ENCODE data around the gene ZNF385A.
"Not testable (repeated sequence)": the region's sequence is repeated elsewhere in the genome, so short reads cannot be mapped to it uniquely, and the experiment has no call there.

The ZNF385A gene

GRCh38 chr12:54330442-54330841 lies 54.1 kb downstream of the ZNF385A start:
- H3K4me2 ChIP-seq (ENCODE audit: low read depth, low read length, poor library complexity, severe bottlenecking) = no peak overlapping the region
- no peaks in the 10 kb centered on the region for H3K36me3 ChIP-seq (ENCODE audit: insufficient read depth, low read length)
- H3K79me2 ChIP-seq (ENCODE audit: insufficient read depth, low read length) = peaks cover 42% of the 10 kb centered on the region

GRCh38 chr12:54329759-54330158 lies 54.8 kb downstream of the ZNF385A start:
- TF ChIP-seq EZH2phosphoT487 (IDR thresholded peaks at IDR 0.05; ENCODE audit: borderline replicate concordance) = no peak
- H4K20me1 ChIP-seq (ENCODE audit: insufficient read depth, low read length, poor library complexity, severe bottlenecking) = no peaks in the 10 kb centered on the region
- H3F3A ChIP-seq (ENCODE audit: low read depth) = no peaks in the 10 kb centered on the region
- no peaks in the 10 kb centered on the region for H3K27me3 ChIP-seq (ENCODE audit: insufficient read depth, low read length, poor library complexity, severe bottlenecking)
- no peak overlapping the region for H3K4me3 ChIP-seq (ENCODE audit: low read length, poor library complexity, severe bottlenecking)
- H3K9ac ChIP-seq (ENCODE audit: low read depth, low read length, poor library complexity, severe bottlenecking) = peak overlapping the region; percentile 2
- H3K36me3 ChIP-seq (ENCODE audit: insufficient read depth, low read length) = no peaks in the 10 kb centered on the region
- H3K9me2 ChIP-seq (replicated peaks; ENCODE audit: low read depth, low read length) = no peaks in the 10 kb centered on the region
- no peak overlapping the region for H2AFZ ChIP-seq (ENCODE audit: low read length)
- peaks cover 15% of the 10 kb centered on the region for H3K4me1 ChIP-seq (ENCODE audit: insufficient read depth, low read length, poor library complexity, severe bottlenecking)
- H3K9me3 ChIP-seq (ENCODE audit: insufficient read depth, low read depth, low read length) = no peaks in the 10 kb centered on the region
- H3K79me2 ChIP-seq (ENCODE audit: insufficient read depth, low read length) = peaks cover 46% of the 10 kb centered on the region
- no peak overlapping the region for H3K4me2 ChIP-seq (ENCODE audit: low read depth, low read length, poor library complexity, severe bottlenecking)

More at GRCh38 chr12:54330442-54330841, 54.1 kb downstream of the ZNF385A start:
- Histone ChIP-seq H3K9ac (ENCODE audit: low read depth, low read length, poor library complexity, severe bottlenecking) (peak overlapping the region; percentile 2), H4K20me1 (ENCODE audit: insufficient read depth, low read length, poor library complexity, severe bottlenecking) (no peaks in the 10 kb centered on the region), H3F3A (ENCODE audit: low read depth) (no peaks in the 10 kb centered on the region), H3K27me3 (ENCODE audit: insufficient read depth, low read length, poor library complexity, severe bottlenecking) (no peaks in the 10 kb centered on the region), H2AFZ (ENCODE audit: low read length) (no peak overlapping the region), H3K9me3 (ENCODE audit: insufficient read depth, low read depth, low read length) (no peaks in the 10 kb centered on the region), H3K9me2 (replicated peaks; ENCODE audit: low read depth, low read length) (no peaks in the 10 kb centered on the region), H3K4me3 (ENCODE audit: low read length, poor library complexity, severe bottlenecking) (no peak overlapping the region), H3K4me1 (ENCODE audit: insufficient read depth, low read length, poor library complexity, severe bottlenecking) (peaks cover 21% of the 10 kb centered on the region)
- TF ChIP-seq EZH2phosphoT487 (IDR thresholded peaks at IDR 0.05; ENCODE audit: borderline replicate concordance) = no peak
- no peak for TF ChIP-seq CTCF (conservative IDR thresholded peaks at IDR 0.05; ENCODE audit: low read length)

GRCh38 chr12:54328595-54329337 lies 55.8 kb downstream of the ZNF385A start:
- Histone ChIP-seq H3K4me3 (ENCODE audit: low read length, poor library complexity, severe bottlenecking) (no peak overlapping the region), H2AFZ (ENCODE audit: low read length) (no peak overlapping the region), H3K4me1 (ENCODE audit: insufficient read depth, low read length, poor library complexity, severe bottlenecking) (peaks cover 19% of the 10 kb centered on the region), H3F3A (ENCODE audit: low read depth) (no peaks in the 10 kb centered on the region), H3K9me3 (ENCODE audit: insufficient read depth, low read depth, low read length) (no peaks in the 10 kb centered on the region), H4K20me1 (ENCODE audit: insufficient read depth, low read length, poor library complexity, severe bottlenecking) (no peaks in the 10 kb centered on the region), H3K79me2 (ENCODE audit: insufficient read depth, low read length) (peaks cover 46% of the 10 kb centered on the region), H3K9ac (ENCODE audit: low read depth, low read length, poor library complexity, severe bottlenecking) (peak overlapping the region; percentile 1), H3K4me2 (ENCODE audit: low read depth, low read length, poor library complexity, severe bottlenecking) (peak overlapping the region; percentile 14), H3K27me3 (ENCODE audit: insufficient read depth, low read length, poor library complexity, severe bottlenecking) (no peaks in the 10 kb centered on the region), H3K36me3 (ENCODE audit: insufficient read depth, low read length) (no peaks in the 10 kb centered on the region), H3K9me2 (replicated peaks; ENCODE audit: low read depth, low read length) (no peaks in the 10 kb centered on the region)
- TF ChIP-seq CTCF (conservative IDR thresholded peaks at IDR 0.05; ENCODE audit: low read length) (no peak), EZH2phosphoT487 (IDR thresholded peaks at IDR 0.05; ENCODE audit: borderline replicate concordance) (no peak)

GRCh38 chr12:54325442-54326109 lies 59.0 kb downstream of the ZNF385A start:
- not testable (repeated sequence) for H4K20me1 ChIP-seq (ENCODE audit: insufficient read depth, low read length, poor library complexity, severe bottlenecking); H3K27me3 ChIP-seq (ENCODE audit: insufficient read depth, low read length, poor library complexity, severe bottlenecking); H3F3A ChIP-seq (ENCODE audit: low read depth); H3K9me3 ChIP-seq (ENCODE audit: insufficient read depth, low read depth, low read length); H3K36me3 ChIP-seq (ENCODE audit: insufficient read depth, low read length); H3K9me2 ChIP-seq (replicated peaks; ENCODE audit: low read depth, low read length)
- Histone ChIP-seq H3K4me1 (ENCODE audit: insufficient read depth, low read length, poor library complexity, severe bottlenecking) (peaks cover 19% of the 10 kb centered on the region), H3K4me2 (ENCODE audit: low read depth, low read length, poor library complexity, severe bottlenecking) (peak overlapping the region; percentile 87), H3K4me3 (ENCODE audit: low read length, poor library complexity, severe bottlenecking) (peak overlapping the region; percentile 85), H3K79me2 (ENCODE audit: insufficient read depth, low read length) (peaks cover 31% of the 10 kb centered on the region), H3K9ac (ENCODE audit: low read depth, low read length, poor library complexity, severe bottlenecking) (peak overlapping the region; percentile 84), H2AFZ (ENCODE audit: low read length) (peak overlapping the region; percentile 56)

Data from Loucy (cell line).